ENCODE measurements around the gene LRGUK.

DNA sequence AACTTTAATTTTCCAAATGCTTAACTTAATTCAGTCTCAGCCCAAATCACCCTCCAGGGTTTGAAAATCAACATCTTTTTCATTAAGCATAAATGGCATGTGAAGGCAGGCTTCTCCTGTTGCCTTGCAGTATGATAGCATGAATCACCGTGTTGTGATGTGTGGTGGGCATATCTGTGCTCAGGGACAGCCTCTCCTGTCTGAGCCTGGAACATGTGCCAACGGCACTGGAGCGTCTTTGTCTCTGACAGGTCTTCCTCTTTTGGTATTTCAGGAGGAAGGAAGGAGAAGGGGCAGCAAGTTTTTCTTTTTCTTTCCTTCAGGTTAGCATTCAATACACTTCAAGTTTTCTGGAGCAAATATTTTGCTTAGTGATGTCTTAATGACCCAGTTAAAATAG lies 57.6 kb downstream of the LRGUK start:
- TF ChIP-seq TCF7 (CRISPR knock-in tag; IDR thresholded peaks at IDR 0.05; ENCODE audit: low read depth) (no peak), RORB (CRISPR knock-in tag; IDR thresholded peaks at IDR 0.05) (no peak), CREB1 (CRISPR knock-in tag; IDR thresholded peaks at IDR 0.05) (no peak), SP1 (CRISPR knock-in tag; conservative IDR thresholded peaks at IDR 0.05) (no peak)
- TF ChIP-seq, protein P1, sequence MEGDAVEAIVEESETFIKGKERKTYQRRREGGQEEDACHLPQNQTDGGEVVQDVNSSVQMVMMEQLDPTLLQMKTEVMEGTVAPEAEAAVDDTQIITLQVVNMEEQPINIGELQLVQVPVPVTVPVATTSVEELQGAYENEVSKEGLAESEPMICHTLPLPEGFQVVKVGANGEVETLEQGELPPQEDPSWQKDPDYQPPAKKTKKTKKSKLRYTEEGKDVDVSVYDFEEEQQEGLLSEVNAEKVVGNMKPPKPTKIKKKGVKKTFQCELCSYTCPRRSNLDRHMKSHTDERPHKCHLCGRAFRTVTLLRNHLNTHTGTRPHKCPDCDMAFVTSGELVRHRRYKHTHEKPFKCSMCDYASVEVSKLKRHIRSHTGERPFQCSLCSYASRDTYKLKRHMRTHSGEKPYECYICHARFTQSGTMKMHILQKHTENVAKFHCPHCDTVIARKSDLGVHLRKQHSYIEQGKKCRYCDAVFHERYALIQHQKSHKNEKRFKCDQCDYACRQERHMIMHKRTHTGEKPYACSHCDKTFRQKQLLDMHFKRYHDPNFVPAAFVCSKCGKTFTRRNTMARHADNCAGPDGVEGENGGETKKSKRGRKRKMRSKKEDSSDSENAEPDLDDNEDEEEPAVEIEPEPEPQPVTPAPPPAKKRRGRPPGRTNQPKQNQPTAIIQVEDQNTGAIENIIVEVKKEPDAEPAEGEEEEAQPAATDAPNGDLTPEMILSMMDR (IDR thresholded peaks at IDR 0.05) = no peak
- TF ChIP-seq, protein P2, sequence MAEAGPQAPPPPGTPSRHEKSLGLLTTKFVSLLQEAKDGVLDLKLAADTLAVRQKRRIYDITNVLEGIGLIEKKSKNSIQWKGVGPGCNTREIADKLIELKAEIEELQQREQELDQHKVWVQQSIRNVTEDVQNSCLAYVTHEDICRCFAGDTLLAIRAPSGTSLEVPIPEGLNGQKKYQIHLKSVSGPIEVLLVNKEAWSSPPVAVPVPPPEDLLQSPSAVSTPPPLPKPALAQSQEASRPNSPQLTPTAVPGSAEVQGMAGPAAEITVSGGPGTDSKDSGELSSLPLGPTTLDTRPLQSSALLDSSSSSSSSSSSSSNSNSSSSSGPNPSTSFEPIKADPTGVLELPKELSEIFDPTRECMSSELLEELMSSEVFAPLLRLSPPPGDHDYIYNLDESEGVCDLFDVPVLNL (CRISPR knock-in tag; IDR thresholded peaks at IDR 0.05; ENCODE audit: borderline replicate concordance, low read depth) = no peak
- TF ChIP-seq, protein P3, sequence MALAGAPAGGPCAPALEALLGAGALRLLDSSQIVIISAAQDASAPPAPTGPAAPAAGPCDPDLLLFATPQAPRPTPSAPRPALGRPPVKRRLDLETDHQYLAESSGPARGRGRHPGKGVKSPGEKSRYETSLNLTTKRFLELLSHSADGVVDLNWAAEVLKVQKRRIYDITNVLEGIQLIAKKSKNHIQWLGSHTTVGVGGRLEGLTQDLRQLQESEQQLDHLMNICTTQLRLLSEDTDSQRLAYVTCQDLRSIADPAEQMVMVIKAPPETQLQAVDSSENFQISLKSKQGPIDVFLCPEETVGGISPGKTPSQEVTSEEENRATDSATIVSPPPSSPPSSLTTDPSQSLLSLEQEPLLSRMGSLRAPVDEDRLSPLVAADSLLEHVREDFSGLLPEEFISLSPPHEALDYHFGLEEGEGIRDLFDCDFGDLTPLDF (CRISPR knock-in tag; IDR thresholded peaks at IDR 0.05) = no peak
